PFSK-1 (cell line): ENCODE data around the gene TCF3.

ENCODE experiments used
- POLR2AphosphoS5 ChIP-seq: IDR thresholded peaks from 2 replicates; pipeline ENCODE4 v1.6.1; 2012; ENCODE audit warnings: low read depth, mild to moderate bottlenecking, control low read depth, low read length, moderate library complexity
- TAF1 ChIP-seq: IDR thresholded peaks from 2 replicates; pipeline ENCODE4 v1.6.1; 2012; ENCODE audit warnings: low read length, control low read depth, borderline replicate concordance; ENCODE audit not compliant: insufficient read depth
- TF ChIP-seq, protein P1 (sequence below), 2 experiments: IDR thresholded peaks; 2 replicates each; pipeline versions ENCODE4 v1.6.1 to v1.8.0; 2011 to 2012; ENCODE audit warnings: low read depth in 2 of 2, low read length in 2 of 2, control low read depth in 1 of 2, inconsistent platforms in 1 of 2, mild to moderate bottlenecking in 1 of 2, moderate library complexity in 1 of 2; ENCODE audit not compliant: insufficient read depth in 1 of 2

DNA sequence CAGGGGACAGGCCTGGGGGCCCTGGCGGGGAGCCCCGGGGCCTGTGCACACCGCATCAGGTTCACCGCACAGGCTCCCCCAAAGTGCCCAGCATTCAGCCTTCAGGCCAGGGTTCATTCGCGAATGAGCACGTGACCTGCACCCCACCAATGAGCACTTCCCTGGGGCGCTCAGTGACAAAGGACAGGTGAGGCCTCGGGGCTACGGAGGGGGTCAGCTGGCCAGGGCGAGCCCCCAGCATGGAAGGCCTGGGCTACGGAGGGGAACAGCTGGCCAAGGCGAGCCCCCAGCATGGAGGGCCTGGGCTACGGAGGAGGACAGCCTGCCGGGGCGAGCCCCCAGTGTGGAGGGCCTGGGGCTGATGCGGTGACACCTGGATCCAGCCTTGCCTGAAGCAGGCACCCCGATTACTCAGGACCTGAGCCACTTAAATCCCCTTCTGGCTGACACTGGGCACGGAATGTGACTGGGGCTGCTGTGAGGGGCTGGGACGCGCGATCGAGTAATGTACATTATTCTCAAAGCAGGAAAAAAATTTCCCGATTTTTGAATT is 23.1 kb downstream of the TCF3 start:
- TF ChIP-seq POLR2AphosphoS5 (no peak), TAF1 (no peak)
- TF ChIP-seq, protein P1, sequence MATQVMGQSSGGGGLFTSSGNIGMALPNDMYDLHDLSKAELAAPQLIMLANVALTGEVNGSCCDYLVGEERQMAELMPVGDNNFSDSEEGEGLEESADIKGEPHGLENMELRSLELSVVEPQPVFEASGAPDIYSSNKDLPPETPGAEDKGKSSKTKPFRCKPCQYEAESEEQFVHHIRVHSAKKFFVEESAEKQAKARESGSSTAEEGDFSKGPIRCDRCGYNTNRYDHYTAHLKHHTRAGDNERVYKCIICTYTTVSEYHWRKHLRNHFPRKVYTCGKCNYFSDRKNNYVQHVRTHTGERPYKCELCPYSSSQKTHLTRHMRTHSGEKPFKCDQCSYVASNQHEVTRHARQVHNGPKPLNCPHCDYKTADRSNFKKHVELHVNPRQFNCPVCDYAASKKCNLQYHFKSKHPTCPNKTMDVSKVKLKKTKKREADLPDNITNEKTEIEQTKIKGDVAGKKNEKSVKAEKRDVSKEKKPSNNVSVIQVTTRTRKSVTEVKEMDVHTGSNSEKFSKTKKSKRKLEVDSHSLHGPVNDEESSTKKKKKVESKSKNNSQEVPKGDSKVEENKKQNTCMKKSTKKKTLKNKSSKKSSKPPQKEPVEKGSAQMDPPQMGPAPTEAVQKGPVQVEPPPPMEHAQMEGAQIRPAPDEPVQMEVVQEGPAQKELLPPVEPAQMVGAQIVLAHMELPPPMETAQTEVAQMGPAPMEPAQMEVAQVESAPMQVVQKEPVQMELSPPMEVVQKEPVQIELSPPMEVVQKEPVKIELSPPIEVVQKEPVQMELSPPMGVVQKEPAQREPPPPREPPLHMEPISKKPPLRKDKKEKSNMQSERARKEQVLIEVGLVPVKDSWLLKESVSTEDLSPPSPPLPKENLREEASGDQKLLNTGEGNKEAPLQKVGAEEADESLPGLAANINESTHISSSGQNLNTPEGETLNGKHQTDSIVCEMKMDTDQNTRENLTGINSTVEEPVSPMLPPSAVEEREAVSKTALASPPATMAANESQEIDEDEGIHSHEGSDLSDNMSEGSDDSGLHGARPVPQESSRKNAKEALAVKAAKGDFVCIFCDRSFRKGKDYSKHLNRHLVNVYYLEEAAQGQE (IDR thresholded peaks at IDR 0.05; ENCODE audit: insufficient read depth in 1 of 2, low read depth in 2 of 2, low read length in 2 of 2), result no peak
